GM23338 (cell line): ENCODE measurements around the gene OPALIN. TPM values are rescaled to one million over a fixed set of nuclear protein-coding genes. Genes with fewer than 3 reads are reported as not detected.

ENCODE experiments used
- ATAC-seq: fragments of 200-7000 bp; cut with Tn5 transposase; 3 replicates; pipeline ENCODE4 v1.9.1; 2020
- DNase-seq: peaks from one replicate; pipeline ENCODE4 v3.0.0-alpha.2; 2015; ENCODE audit warnings: low spot score
- H2AFZ ChIP-seq: fragments of 200-600 bp; sonication (generic); 2 replicates; pipeline ENCODE4 v1.8.0; 2016; ENCODE audit warnings: antibody characterized with exemption, mild to moderate bottlenecking, moderate library complexity
- H3F3A ChIP-seq: fragments of 200-600 bp; sonication (generic); replicated peaks from 2 replicates; pipeline ENCODE4 v1.8.0; 2017; ENCODE audit warnings: antibody characterized with exemption, mixed run types, low read depth
- H3K27ac ChIP-seq: fragments of 200-600 bp; sonication (generic); 2 replicates; pipeline ENCODE4 v1.6.1; 2016; ENCODE audit warnings: low read depth
- H3K27me3 ChIP-seq: fragments of 200-600 bp; sonication (generic); 2 replicates; pipeline ENCODE4 v1.8.0; 2016; ENCODE audit warnings: mild to moderate bottlenecking, mixed run types, moderate library complexity; ENCODE audit not compliant: insufficient read depth
- H3K36me3 ChIP-seq: fragments of 200-600 bp; sonication (generic); 2 replicates; pipeline ENCODE4 v1.8.0; 2016; ENCODE audit warnings: mild to moderate bottlenecking; ENCODE audit not compliant: insufficient read depth
- H3K4me1 ChIP-seq: fragments of 200-600 bp; sonication (generic); 2 replicates; pipeline ENCODE4 v1.8.0; 2016; ENCODE audit warnings: mild to moderate bottlenecking, moderate library complexity; ENCODE audit not compliant: insufficient read depth
- H3K4me2 ChIP-seq: fragments of 200-600 bp; sonication (generic); 2 replicates; pipeline ENCODE4 v1.7.1; 2017; ENCODE audit warnings: mixed run types
- H3K4me3 ChIP-seq: fragments of 200-600 bp; sonication (generic); 2 replicates; pipeline ENCODE4 v1.6.1; 2016; ENCODE audit warnings: mixed run types
- H3K79me2 ChIP-seq: fragments of 200-600 bp; sonication (generic); replicated peaks from 2 replicates; pipeline ENCODE4 v1.8.0; 2017; ENCODE audit warnings: mild to moderate bottlenecking; ENCODE audit not compliant: insufficient read depth
- H3K9me2 ChIP-seq: fragments of 200-600 bp; sonication (generic); 2 replicates; pipeline ENCODE4 v1.8.0; 2017; ENCODE audit not compliant: insufficient read depth
- H4K20me1 ChIP-seq: fragments of 200-600 bp; sonication (generic); replicated peaks from 2 replicates; pipeline ENCODE4 v1.8.0; 2017; ENCODE audit warnings: mild to moderate bottlenecking; ENCODE audit not compliant: insufficient read depth
- H3K27ac Mint-ChIP-seq: 2 replicates; pipeline ENCODE4 v1.8.0; 2020; ENCODE audit warnings: inconsistent platforms, mild to moderate bottlenecking, moderate library complexity, mixed read lengths
- H3K27me3 Mint-ChIP-seq: 3 replicates; pipeline ENCODE4 v1.8.0; 2022; ENCODE audit warnings: low read depth, mild to moderate bottlenecking, moderate library complexity, mixed read lengths, inconsistent platforms; ENCODE audit not compliant: insufficient read depth, poor library complexity
- H3K36me3 Mint-ChIP-seq: 3 replicates; pipeline ENCODE4 v1.8.0; 2021; ENCODE audit warnings: low read depth, mild to moderate bottlenecking, inconsistent platforms, moderate library complexity, mixed read lengths
- H3K4me1 Mint-ChIP-seq: 3 replicates; pipeline ENCODE4 v1.8.0; 2020; ENCODE audit warnings: mild to moderate bottlenecking, inconsistent platforms, mixed read lengths
- H3K4me3 Mint-ChIP-seq: 3 replicates; pipeline ENCODE4 v1.8.0; 2021; ENCODE audit warnings: moderate library complexity, mild to moderate bottlenecking, inconsistent platforms, mixed read lengths
- H3K9me3 Mint-ChIP-seq: 3 replicates; pipeline ENCODE4 v1.8.0; 2020; ENCODE audit warnings: moderate library complexity, mild to moderate bottlenecking, inconsistent platforms, mixed read lengths
- CREB1 ChIP-seq: fragments of 250-450 bp; sonication (Bioruptor Pico); IDR thresholded peaks from 2 replicates; pipeline ENCODE4 v1.5.0; 2020; ENCODE audit warnings: low read depth, mild to moderate bottlenecking, moderate library complexity
- CTCF ChIP-seq, 2 experiments: fragments of 200-600 bp in 1 of 2; sonication (generic) in 1 of 2; conservative IDR thresholded peaks; 2 replicates each; pipeline versions ENCODE4 v1.5.1 to v1.6.1; 2016 to 2017; ENCODE audit warnings: antibody characterized with exemption in 2 of 2, low read depth in 2 of 2, mild to moderate bottlenecking in 2 of 2, moderate library complexity in 1 of 2
- ETS1 ChIP-seq: IDR thresholded peaks from 2 replicates; pipeline ENCODE4 v1.6.1; 2016; ENCODE audit warnings: antibody characterized with exemption
- EZH2 ChIP-seq: fragments of 200-600 bp; sonication (generic); IDR thresholded peaks from one replicate; pipeline ENCODE4 v1.8.0; 2017; ENCODE audit warnings: antibody characterized with exemption, mild to moderate bottlenecking, low read depth; ENCODE audit not compliant: unreplicated experiment
- EZH2phosphoT487 ChIP-seq: fragments of 200-600 bp; sonication (generic); IDR thresholded peaks from one replicate; pipeline ENCODE4 v1.8.1; 2018; ENCODE audit warnings: antibody characterized with exemption; ENCODE audit not compliant: unreplicated experiment
- JUNB ChIP-seq: IDR thresholded peaks from one replicate; pipeline ENCODE4 v1.6.1; 2016; ENCODE audit warnings: antibody characterized with exemption; ENCODE audit not compliant: unreplicated experiment
- NANOG ChIP-seq: IDR thresholded peaks from 2 replicates; pipeline ENCODE4 v1.6.1; 2016; ENCODE audit warnings: antibody characterized with exemption, borderline replicate concordance
- POLR2AphosphoS5 ChIP-seq: IDR thresholded peaks from 2 replicates; pipeline ENCODE4 v1.6.1; 2016; ENCODE audit warnings: antibody characterized with exemption, low read depth
- REST ChIP-seq: IDR thresholded peaks from one replicate; pipeline ENCODE4 v1.6.1; 2018; ENCODE audit warnings: antibody characterized with exemption; ENCODE audit not compliant: unreplicated experiment
- STAT1 ChIP-seq: IDR thresholded peaks from one replicate; pipeline ENCODE4 v1.6.1; 2016; ENCODE audit warnings: antibody characterized with exemption; ENCODE audit not compliant: unreplicated experiment
- ZNF114 ChIP-seq: fragments of 250-450 bp; sonication (Bioruptor Pico); IDR thresholded peaks from 2 replicates; pipeline ENCODE4 v1.5.0; 2020; ENCODE audit warnings: mild to moderate bottlenecking, moderate library complexity
- ZNF331 ChIP-seq: fragments of 250-450 bp; sonication (Bioruptor Pico); IDR thresholded peaks from 2 replicates; pipeline ENCODE4 v1.5.0; 2020; ENCODE audit warnings: low read depth, mild to moderate bottlenecking, moderate library complexity
- ZNF462 ChIP-seq: fragments of 250-450 bp; sonication (Bioruptor Pico); IDR thresholded peaks from 2 replicates; pipeline ENCODE4 v1.5.0; 2020; ENCODE audit warnings: mild to moderate bottlenecking, moderate library complexity
- polyA plus RNA-seq: library from polyadenylated mRNA; unstranded; fragments of >200 nt; fragmentation: Nextera tagmentation; extraction: Ambion mirVana; gene quantifications from 2 replicates; pipeline ENCODE4 v1.2.1, GENCODE V29; 2016
- total RNA-seq: library from RNA; depleted of rRNA; stranded (reverse); fragments of >200 nt; shearing (Covaris generic); gene quantifications from 2 replicates; pipeline ENCODE4 v1.2.3, GENCODE V29; 2014

OPALIN gene
- total and polyA plus RNA-seq, 2 experiments from 2014 or later: not detected

GRCh38 chr10:96408201-96408600 is 49.4 kb upstream of the OPALIN start:
- H3K4me3 ChIP-seq: no peak overlapping the region
- DNase-seq: no peak
- no peak for ATAC-seq
- no peak overlapping the region for H3K4me3 Mint-ChIP-seq
- H3K4me1 Mint-ChIP-seq: peaks cover 7% of the 10 kb centered on the region; the same call in 1 of the 3 replicates
- H3K4me2 ChIP-seq: no peak overlapping the region
- H3K36me3 Mint-ChIP-seq: no peaks in the 10 kb centered on the region
- H3K27me3 Mint-ChIP-seq: no peaks in the 10 kb centered on the region
- TF ChIP-seq CTCF (conservative IDR thresholded peaks at IDR 0.05; ENCODE audit: low read depth in 2 of 2) (no peak), REST (no peak), ZNF462 (CRISPR knock-in tag) (no peak), ETS1 (no peak), JUNB (no peak), NANOG (no peak), CREB1 (CRISPR knock-in tag) (no peak), ZNF114 (no peak), STAT1 (no peak), ZNF331 (CRISPR knock-in tag) (no peak), EZH2phosphoT487 (no peak), EZH2 (no peak), POLR2AphosphoS5 (no peak)
- H3K4me1 ChIP-seq: no peaks in the 10 kb centered on the region
- no peaks in the 10 kb centered on the region for H3K27me3 ChIP-seq
- 0 out of 2 replicates have a peak, but pooled peaks cover 2% of the 10 kb centered on the region for H3K9me2 ChIP-seq
- no peaks in the 10 kb centered on the region for H4K20me1 ChIP-seq
- no peaks in the 10 kb centered on the region for H3K9me3 Mint-ChIP-seq
- no peak overlapping the region for H3K27ac Mint-ChIP-seq
- H3K79me2 ChIP-seq: no peaks in the 10 kb centered on the region
- no peaks in the 10 kb centered on the region for H3F3A ChIP-seq
- H2AFZ ChIP-seq: no peak overlapping the region
- H3K36me3 ChIP-seq: no peaks in the 10 kb centered on the region
- H3K27ac ChIP-seq: no peak overlapping the region
